UCSD-AML1 (cell line): ENCODE results near the gene FBLN2.
"Not testable (repeated sequence)": the region's sequence is repeated elsewhere in the genome, so short reads cannot be mapped to it uniquely, and the experiment has no call there.

Source experiments
- DNase-seq: peaks from one replicate; lab custom pipeline; 2025; ENCODE audit not compliant: unreplicated experiment; lab: John Stamatoyannopoulos, UW

The FBLN2 gene

GRCh38 chr3:13513051-13513912 is 35.6 kb upstream of the FBLN2 start:
- no peak for DNase-seq

DNA sequence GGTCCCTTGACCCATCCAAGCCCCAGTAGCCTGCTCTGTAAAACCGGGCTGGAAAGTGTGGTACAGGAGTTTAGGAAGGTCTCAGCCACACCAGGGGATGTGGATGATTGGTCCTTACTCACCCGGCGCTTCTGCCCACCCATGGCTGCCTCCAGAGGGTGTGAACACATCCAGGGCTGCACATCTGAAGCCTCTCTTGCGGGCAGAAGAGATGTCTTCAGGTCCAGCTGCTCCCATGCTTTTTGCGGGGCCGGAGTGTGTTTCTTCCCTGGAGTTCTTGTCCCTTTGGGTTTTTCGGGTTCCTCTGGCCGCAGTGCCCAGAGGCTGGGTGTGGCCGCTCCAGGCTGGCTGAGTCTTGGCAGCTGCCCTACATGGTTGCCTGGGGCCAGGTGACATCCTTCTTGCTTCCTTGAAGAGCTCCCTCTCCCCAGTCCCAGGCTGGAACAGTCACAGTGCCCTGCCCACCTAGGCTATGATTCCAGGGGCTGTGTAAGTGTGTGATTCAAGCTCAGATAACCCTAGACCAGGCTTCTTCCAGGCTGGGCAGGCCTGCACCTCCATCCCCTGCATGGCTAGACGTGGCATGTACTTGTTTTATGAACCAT is 34.9 kb upstream of the FBLN2 start:
- DNase-seq: no peak

- no peak for DNase-seq
Measured at GRCh38 chr3:13514639-13515435, 34.1 kb upstream of the FBLN2 start.

DNA sequence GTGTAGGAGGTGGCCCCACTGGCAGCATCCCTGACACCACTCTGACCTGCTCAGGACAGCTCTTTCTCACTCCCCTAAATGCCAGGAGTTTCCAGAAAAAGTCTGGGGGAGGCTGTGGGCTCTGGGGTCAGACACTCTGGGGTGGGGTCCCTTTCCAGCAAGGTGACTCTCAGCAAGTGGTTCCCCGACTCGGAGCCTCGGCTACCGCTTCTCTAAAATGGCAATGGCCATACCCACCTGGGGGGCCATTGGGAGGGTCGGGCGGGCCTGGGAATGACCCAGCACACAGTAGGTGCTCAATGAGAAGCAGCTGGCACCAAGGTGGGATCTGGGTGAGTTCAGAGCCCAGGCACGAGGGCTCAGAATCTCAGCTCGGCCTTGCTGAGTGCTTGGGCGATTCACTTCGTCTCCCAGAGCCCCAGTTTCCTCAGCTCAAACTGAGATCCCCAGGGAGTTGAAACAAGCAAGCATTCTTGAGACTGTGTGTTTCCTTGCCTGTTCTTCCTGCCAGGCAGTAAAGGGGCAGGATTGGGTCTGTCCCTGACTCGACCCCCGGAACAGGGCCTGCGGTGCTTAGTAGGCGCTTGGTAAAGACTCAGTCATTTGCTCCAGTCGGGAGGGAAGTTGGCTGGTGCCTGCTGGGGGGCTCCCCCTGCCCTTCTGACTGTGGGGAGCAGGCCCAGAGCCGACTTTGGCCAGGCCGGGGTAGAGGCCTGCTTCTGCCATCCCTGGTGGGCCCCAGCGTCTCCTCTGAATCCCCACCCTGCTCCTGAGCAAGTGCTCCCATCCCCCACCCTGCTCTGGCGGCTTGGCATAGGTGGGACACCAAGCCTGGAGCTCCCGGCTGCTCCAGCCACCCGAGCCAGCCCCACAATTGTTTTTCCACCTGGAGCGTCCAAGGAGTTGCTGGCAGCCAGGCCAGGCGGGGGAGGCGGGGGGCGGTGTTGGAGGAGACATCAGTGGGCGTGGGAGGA is 32.9 kb upstream of the FBLN2 start:
- no peak for DNase-seq

DNA sequence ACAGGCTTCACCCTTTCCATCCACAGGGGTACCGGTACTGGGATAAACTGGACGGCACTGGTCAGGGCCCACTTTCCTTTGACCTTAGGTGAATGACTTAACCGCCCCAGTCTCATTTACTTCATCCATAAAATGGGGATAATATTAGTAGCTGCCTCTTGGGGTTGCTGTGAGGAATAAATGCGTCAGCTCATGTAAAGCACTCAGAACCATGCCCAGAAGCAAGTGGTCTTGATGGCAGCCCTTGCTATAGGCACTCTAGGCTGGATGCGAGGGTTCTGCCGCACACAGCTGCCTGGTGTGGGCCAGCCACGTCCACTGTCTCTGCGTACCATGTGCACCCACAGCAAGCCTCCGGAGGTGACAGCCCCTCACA is 32.2 kb upstream of the FBLN2 start:
- DNase-seq: no peak

DNA sequence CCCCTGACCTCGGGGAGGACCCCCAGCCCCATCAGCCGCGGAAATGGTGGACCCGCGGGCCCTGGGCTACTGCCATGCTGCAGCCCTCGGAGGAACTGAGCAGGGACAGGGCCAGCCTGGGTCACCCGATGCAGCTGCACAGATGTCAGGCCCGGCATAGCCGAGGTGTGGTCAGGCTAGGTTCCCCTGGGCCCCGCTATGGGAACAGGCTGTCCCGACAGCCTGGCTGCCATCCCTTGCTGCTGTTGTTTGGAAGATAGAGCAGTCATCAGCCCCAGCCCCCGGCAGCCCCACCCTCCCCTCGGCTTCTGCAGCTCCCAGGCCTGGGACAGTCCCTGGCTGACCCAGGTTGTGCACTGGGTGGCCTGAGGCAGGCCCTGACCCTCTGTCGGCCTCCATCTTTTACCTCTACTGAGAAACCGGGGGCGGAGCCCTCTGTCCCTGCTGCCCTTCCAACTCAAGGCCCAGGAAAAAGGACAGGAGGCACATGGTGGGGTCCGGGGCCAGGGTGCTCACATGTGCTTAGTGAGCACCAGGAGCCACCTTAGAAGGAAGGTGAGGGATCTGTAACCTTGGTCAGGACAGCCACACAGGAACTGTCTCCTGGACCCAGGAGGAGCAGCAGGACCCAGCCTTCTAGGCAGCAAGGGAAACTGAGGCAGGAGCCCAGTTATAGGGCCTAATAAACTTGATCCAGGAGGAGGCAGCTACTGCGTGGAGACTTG is 31.5 kb upstream of the FBLN2 start:
- no peak for DNase-seq

DNA sequence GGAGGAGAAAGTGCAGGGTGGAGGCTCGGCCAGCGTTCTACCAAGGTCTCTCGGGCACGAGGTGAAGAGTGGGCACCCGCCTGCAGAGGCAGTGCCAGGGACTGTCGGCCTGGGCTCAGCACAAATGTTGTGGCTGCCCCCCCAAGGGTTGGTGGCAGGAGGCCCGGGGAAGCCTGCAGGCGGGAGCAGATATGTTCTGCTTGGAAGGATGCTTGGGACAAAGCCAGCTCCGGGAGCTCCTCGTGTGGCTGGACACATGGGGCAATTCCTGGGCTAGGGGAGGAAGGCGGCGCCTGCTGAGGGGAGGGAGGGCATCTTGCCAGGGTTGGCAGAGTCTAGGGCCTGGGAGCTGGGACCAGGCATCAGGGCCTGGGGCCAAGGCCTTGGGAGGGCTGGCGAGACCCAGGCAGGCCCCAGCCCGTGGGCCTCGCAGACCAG is 30.4 kb upstream of the FBLN2 start:
- DNase-seq: no peak

DNA sequence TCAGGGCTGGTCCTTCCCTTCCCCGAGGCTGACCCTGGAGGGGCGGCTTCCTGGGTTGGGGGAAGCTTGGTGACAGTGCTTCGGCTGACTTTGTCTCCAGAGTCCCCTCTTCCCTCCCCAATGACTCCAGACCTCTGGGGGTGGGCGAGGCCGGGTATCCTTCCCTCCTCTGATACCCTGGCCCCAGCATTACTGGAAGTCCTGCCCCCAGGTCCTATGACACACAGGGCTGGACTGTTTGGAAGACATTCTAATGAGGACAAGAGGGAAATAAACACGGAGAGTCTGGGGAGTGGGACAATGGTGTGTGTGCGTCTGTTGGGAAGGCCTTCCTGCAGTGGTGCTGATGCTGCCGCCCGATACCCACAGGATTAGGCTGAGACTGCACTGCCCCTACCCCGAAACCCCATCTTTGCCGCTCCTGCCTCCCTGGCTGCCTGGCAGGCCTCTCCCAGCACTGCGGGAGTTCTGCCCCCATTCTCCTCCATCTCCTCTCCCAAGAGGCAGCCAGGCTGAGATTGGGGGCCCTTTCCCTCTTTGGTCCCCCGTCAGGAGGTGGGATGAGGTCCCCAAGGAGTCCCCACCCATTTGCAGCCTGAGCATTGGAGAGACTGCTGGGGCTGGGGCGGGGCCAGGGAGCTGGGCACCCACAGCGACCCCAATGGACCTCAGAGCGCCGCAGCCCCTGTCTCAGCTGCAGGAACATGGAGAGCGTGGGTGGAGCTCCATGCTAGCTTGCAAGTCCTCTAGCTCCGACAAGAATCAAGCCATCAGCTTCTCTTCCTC is 29.7 kb upstream of the FBLN2 start:
- DNase-seq: no peak

GRCh38 chr3:13520326-13520880 is 28.5 kb upstream of the FBLN2 start:
- DNase-seq: no peak

DNA sequence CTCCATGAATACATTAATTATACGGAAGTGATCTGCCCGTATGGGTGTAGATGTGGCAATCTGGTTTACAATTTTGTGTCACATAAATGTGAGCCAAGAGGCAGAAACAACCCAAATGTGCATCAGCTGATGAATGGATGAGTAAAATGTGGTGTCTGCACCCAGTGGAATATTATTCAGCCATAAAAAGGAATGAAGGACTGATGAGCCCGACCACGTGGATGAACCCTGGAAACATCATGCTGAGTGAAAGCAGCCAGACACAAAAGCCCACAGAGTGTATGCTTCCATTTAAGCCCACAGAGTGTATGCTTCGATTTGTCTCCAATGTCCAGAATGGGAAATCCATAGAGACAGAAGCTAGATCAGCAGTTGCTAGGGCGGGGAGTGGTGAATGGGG is 27.6 kb upstream of the FBLN2 start:
- DNase-seq: no peak

DNA sequence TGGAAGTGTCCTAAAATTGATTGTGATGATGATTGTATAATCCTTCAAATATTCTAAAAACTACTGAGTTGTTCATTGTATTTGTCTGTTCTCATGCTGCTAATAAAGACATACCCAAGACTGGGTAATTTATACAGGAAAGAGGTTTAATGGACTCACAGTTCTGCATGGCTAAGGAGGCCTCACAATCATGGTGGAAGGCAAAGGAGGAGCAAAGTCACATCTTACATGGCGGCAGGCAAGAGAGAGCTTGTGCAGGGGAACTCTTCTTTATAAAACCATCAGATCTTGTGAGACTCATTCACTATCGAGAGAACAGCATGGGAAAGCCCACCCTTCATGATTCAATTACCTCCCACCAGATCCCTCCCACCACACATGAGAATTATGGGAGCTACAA is 27.2 kb upstream of the FBLN2 start:
- not testable (repeated sequence) for DNase-seq

DNA sequence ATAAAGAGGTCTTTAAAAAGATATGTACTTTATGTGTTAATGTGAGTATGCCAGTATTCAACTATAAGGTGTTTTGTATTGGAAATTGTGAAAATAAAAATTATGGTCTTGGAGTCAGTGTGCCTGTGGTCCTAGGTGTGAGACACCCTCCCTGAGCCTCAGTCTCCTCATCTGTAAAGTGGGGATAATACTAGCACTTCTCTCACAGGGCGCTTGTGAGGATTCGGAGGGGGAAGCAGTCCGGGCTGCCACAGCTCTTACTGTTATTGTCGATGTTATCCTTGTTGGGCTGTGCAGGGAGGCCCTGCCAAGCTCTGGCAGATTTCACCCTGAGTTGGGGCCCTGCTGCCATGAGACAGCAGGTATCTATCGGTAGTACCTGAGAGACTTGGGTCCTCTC is 26.7 kb upstream of the FBLN2 start:
- DNase-seq: no peak

- DNase-seq: no peak
Measured at GRCh38 chr3:13524979-13525669, 23.8 kb upstream of the FBLN2 start.

GRCh38 chr3:13525827-13526625 is 22.9 kb upstream of the FBLN2 start:
- DNase-seq: no peak

DNA sequence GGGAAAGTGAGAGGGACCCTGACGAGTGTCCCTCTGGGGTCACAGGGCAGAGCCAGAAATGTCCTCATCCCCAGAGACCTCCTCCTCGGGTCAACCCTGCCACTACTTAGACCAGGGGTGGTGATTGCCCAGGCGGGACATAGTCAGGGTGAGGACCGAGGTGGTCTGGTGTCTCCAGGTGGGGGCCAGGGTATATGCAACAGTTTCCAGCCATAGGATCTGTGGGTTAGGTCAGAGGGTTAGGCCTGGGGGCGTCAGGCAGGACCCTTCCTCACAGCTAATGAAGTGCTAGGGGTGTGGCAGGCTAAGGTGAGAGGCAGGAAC is 22.3 kb upstream of the FBLN2 start:
- DNase-seq: no peak

DNA sequence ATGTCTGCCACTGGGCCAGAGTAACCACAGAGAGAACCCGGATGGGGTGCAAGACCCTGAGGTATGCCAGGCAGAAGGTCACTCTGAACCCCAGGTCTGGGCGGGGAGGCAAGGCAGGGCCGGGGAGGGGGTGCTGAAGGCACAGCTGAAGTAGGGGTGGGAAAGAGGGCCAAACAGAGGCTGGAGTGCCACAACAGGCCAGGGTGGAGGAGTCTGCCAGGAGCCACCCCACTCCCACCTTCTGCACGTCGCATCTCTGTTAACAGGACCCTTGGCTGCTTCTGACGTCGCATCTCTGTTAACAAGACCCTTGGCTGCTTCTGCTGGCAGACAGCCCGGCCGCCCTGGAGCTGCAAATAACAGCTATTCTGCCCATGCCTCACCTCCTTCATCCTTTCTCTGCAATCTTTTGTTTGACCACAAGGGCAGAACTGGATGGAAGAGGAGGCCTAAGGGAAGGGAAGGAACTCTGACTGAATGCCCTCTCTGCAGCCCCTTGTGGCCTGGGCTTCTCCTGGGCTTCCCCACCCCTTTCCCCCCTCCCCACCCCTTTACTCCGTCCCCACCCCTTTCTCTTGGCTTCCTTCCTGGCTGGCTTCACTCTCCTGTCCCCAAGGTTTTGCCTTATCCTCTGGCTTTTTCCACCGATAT is 20.6 kb upstream of the FBLN2 start:
- DNase-seq: no peak
